ENCODE data around the gene CBFA2T3. TPM values are rescaled to one million over a fixed set of nuclear protein-coding genes. Genes with fewer than 3 reads are reported as not detected.

The CBFA2T3 gene
- total and polyA plus RNA-seq, 2 of the 8 experiments (the other 6 are each of a cell fraction or from before 2014, with no cell fraction given), result 0.51 to 1.3 TPM

- Histone ChIP-seq H4K20me1 (replicated peaks in 1 of 2; ENCODE audit: control insufficient read depth in 1 of 2, insufficient read depth in 2 of 2, low read length in 2 of 2) (peaks cover 2 to 4% of the 10 kb centered on the region in 2 experiments), H3K9me3 (ENCODE audit: insufficient read depth in 2 of 2, low read depth in 1 of 2, low read length in 1 of 2) (no peaks in the 10 kb centered on the region), H3K4me2 (ENCODE audit: insufficient read depth in 1 of 2, low read depth in 2 of 2, low read length in 2 of 2) (no peak overlapping the region), H3K56ac (replicated peaks; ENCODE audit: insufficient read length, low read depth, low read length) (no peak overlapping the region), H3K27me3 (replicated peaks in 1 of 4; ENCODE audit: control insufficient read depth in 3 of 4, extremely low read depth in 1 of 4, insufficient read depth in 3 of 4, low read length in 3 of 4) (peaks cover 14 to 27% (median 26%) of the 10 kb centered on the region in 4 experiments; a peak in 6 of 7 replicates), H3K4me3 (ENCODE audit: extremely low read depth in 1 of 4, insufficient read depth in 2 of 4, low read depth in 3 of 4, low read length in 4 of 4) (no peak overlapping the region), H4K8ac (ENCODE audit: extremely low read depth, insufficient read depth, low read length) (no peak overlapping the region), H2AFZ (ENCODE audit: low read length) (no peak overlapping the region), H4K91ac (replicated peaks; ENCODE audit: insufficient read length, low read length) (no peak overlapping the region), H3K4me1 (replicated peaks in 1 of 4; ENCODE audit: control insufficient read depth in 3 of 4, insufficient read depth in 4 of 4, low read length in 3 of 4) (peaks cover 0 to 7% (median 4%) of the 10 kb centered on the region in 4 experiments; a peak in 4 of 7 replicates), H2BK12ac (ENCODE audit: low read depth, low read length) (no peak overlapping the region), H3K9ac (replicated peaks in 1 of 4; ENCODE audit: extremely low read depth in 1 of 4, low read depth in 3 of 4, low read length in 3 of 4) (no peak overlapping the region), H3K79me2 (ENCODE audit: control insufficient read depth in 1 of 2, insufficient read depth in 2 of 2, low read length in 2 of 2) (no peaks in the 10 kb centered on the region), H2BK5ac (ENCODE audit: low read depth, low read length) (no peak overlapping the region), H4K5ac (ENCODE audit: insufficient read length, low read depth, low read length) (no peak overlapping the region), H2BK20ac (ENCODE audit: low read length) (no peak overlapping the region), H3K23me2 (ENCODE audit: low read depth, low read length) (peaks cover 8% of the 10 kb centered on the region; the same call in 1 of the 2 replicates), H3K27ac (ENCODE audit: low read depth, low read length) (no peak overlapping the region), H3K18ac (ENCODE audit: extremely low read depth, low read length) (no peak overlapping the region), H3K79me1 (ENCODE audit: low read depth, low read length) (no peaks in the 10 kb centered on the region), H2BK15ac (ENCODE audit: low read length) (no peak overlapping the region), H3K4ac (replicated peaks; ENCODE audit: insufficient read length, low read depth, low read length) (no peak overlapping the region), H2BK120ac (replicated peaks; ENCODE audit: low read depth, low read length) (no peak overlapping the region), H2AK5ac (ENCODE audit: low read depth, low read length) (no peak overlapping the region), H3K36me3 (ENCODE audit: control insufficient read depth in 2 of 4, insufficient read depth in 4 of 4, low read length in 3 of 4) (peaks cover 0 to 6% (median 0%) of the 10 kb centered on the region in 4 experiments; a peak in 1 of 8 replicates), H3K23ac (ENCODE audit: insufficient read length) (no peak overlapping the region), H3K14ac (ENCODE audit: insufficient read length) (no peak overlapping the region)
- ChIA-PET CTCF (ENCODE audit: partially characterized antibody) (interaction anchor here (0.6 to 1.7 kb wide), 10 partner anchors 9 to 223 kb away, joined by 3 to 6 read pairs (median 3); no protein-coding TSS in a partner anchor), POLR2A (ENCODE audit: partially characterized antibody) (interaction anchor here (0.8 to 2.3 kb wide), 2 partner anchors 27 to 150 kb away, joined by 3 to 8 read pairs; partner anchors contain the start of gene ACSF3)
- WGBS, 2 experiments (ENCODE audit: extremely low coverage in 1 of 2, insufficient coverage in 1 of 2, insufficient read length in 1 of 2, insufficient replicate concordance in 2 of 2, low coverage in 1 of 2, low lambda C conversion rate in 2 of 2, missing lambda C conversion rate in 1 of 2), result 84% methylated on average over 20 of the region's 20 CpGs; no CpG with 5 or more reads in 1 of the 2 experiments
- no peak for TF ChIP-seq NRF1 (IDR thresholded peaks at IDR 0.05; ENCODE audit: low read depth, low read length)
- no peak for TF ChIP-seq ZNF274 (IDR thresholded peaks at IDR 0.05; ENCODE audit: borderline replicate concordance, extremely low read depth, low read length)
- no peak for TF ChIP-seq POU5F1 (IDR thresholded peaks at IDR 0.05; ENCODE audit: low read depth, low read length)
- TF ChIP-seq JUND (IDR thresholded peaks at IDR 0.05; ENCODE audit: low read length), result no peak
- TF ChIP-seq SAP30 (IDR thresholded peaks at IDR 0.05; ENCODE audit: insufficient read depth, insufficient replicate concordance, low read length), result no peak
- TF ChIP-seq GABPA (IDR thresholded peaks at IDR 0.05; ENCODE audit: borderline replicate concordance, insufficient read depth, low read length), result no peak
- TF ChIP-seq POLR2AphosphoS5 (IDR thresholded peaks at IDR 0.05; ENCODE audit: low read depth, low read length), result no peak
- no peak for TF ChIP-seq SIRT6 (IDR thresholded peaks at IDR 0.05; ENCODE audit: low read length)
- no peak for FAIRE-seq
- no peak for DNase-seq (ENCODE audit: low read depth in 1 of 2, low spot score in 2 of 2)
Measured at GRCh38 chr16:88943741-88944140, 33.3 kb downstream of the CBFA2T3 start.
